ENCODE data around the gene HDAC7. TPM values are rescaled to one million over a fixed set of nuclear protein-coding genes. Genes with fewer than 3 reads are reported as not detected.
A peak's percentile ranks its signal among the peaks of the same experiment; 100 is the strongest.

HDAC7 gene
- 24.4 and 29.4 TPM in 2 replicates for total RNA-seq (2014; rRNA removed; shearing (Covaris generic))

DNA sequence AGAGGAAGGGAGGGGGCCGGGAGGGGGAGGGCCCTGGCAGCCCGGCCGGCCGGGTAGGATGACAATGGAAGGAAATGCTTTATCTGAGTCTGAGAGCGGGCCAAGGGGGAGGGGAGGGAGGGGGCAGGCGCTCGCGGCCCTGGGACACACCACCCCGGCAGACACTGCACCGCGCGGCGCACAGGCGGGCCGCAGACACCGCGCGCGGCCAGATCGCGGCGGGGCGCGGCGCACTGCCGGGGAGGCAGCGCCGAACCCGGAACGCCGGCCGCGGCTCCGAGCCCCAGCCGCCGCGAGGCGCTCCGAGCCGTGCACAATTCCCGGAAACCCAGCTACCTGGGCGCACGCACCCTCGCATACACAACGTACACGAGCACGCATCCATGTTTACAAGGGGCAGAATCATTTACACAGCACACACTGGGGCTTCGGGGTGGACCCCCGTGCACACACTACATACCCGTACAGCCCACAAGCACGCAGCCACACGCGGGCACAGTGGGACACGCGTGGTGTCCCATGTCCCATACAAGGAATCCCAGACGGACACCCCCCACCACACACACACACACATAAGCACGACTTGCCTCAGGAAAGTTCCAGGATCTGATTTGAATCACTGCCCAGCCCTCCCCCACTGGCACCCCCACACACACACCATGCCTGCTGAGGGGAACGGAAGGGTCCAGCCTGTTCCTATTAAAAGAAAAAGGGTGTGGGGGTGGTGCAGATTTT, at the start of gene HDAC7:
Gene HDAC7, minus strand, starts transcription at position 8 of the 735 bp plus-strand sequence. CDS start 118 bp downstream, outside the sequence.
- peak; percentile 66 for DNase-seq (ENCODE audit: low spot score)

DNA sequence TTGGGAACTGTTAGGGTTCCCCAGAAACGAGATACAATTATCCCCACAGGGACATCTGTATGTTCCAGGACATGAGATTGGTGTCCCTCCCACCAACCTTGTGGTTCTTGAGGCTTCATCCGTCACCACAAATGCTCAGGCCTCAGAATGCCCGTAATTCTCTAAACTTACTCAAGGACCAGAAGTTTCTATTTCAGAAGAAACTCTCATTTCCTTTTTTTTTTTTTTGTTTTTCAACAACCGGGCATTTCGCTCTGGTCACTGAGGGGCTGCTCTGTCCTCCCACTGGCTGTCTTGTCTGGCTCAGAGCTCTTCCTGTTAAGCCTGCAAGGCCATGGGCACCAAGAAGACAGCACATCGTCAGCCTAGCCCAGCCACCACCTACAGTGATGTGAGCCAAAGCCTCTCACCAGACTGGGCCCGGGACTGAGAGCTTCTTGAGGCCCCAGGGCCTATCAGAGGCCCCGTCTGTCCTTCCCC, 48.9 kb upstream of the HDAC7 start:
- DNase-seq (ENCODE audit: low spot score), result no peak

DNA sequence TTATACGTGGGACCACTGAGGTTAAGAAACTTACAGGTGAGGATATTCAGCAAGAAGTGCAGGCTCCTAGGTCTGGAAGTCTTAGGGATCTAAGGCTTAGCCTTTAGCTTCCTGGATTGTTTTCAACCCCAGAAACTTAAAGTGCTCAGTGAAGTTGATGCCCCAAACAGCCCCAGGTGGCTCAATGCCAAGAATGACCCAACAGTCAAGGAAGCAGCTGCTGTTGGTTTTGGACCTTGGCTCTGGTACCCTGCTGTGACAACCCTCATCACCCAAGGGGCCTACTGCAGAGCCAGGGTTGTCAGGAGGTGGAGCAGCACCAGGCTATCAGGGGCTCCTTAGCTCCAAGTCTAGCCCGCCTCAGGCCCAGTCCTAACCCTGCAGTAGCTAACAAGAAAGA, 48.3 kb upstream of the HDAC7 start:
- no peak for DNase-seq (ENCODE audit: low spot score)

DNA sequence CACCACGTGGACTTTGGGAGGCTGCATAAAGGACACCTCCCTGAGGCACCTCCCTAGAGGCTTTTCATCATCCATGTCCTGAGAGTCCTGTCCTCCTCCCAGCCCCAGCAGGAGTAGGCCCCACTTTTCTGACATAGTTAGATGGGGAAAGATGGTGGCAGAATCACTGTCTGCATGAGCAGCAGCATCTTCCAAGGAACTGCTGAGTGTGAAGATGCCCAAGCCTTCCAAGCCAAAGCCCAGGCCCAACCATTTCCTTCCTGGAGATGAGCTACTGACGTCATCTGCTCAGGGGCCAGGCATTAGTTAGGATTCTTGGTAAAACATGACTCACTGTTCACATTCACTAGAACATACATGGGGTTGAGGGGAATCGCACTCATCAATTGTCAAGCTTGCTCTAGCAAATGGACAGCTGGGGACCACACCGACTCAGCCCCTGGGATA, 47.8 kb upstream of the HDAC7 start:
- DNase-seq (ENCODE audit: low spot score), result peak; percentile 62

DNA sequence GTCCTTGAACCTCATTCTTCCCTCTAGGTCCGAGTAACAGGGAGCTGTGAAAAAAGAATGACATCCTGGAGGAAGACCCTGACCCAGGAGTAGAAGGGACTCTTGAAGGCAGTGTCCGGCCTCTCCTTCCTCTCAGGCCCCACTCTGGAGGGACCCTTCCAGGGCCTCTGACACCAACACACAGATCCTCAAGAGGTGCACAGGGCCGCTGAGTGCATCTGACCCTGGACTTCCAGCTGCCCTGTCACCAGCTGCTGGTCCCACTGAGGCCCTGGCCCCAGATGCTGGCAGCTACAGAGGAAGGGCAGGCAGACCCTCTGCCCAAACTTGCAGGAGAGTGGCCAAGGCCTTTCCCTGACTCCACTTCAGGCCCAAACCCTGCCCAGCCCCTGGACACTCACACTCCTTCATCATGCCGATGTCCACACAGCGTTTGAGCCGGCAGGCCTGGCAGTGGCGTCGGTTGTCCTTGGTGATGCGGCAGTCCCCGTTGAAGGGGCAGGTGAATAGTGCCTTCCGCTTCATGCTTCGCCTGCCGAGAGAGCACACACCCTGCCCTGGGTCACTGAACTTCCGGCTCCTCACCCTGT, 45.0 kb upstream of the HDAC7 start:
- DNase-seq (ENCODE audit: low spot score), result no peak

DNA sequence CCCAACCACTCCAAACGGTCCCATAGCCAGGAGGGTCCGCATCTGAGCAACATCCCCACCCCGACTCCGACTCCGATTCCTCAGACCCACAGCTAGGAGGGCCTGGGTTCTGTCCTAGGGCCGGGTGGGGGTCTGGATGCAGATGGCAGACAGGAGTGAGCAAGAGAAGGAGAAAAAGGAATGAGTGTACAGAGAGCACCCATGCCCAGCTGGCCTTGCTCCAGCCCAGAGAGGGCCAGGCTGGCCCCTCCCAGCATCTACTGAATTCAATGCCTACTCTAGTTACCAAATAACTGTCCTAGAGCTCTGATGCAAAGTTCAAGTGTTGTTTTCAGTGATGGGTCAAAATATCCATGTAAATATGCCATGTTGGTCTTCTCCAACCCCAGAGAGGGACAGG, 44.3 kb upstream of the HDAC7 start:
- no peak for DNase-seq (ENCODE audit: low spot score)

DNA sequence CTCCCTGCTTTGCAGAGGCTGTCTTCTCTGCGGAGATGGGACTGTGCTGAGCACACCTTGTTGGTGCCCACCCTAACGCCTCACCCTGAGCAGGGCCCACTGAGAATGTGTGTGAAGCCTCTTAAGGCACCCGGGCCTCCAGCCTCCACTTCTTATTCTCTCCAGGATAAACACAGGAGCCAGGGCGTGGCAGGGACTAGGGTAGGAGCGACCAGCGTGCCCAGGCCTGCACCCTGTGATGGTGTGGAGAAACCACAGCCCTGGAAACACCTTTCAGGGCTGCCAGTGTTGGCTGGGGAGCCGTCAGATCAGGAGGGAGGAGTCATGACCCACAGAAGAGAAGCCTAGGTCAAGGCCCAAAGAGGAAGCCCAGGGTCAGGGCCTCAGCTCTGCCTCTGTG, 43.8 kb upstream of the HDAC7 start:
- no peak for DNase-seq (ENCODE audit: low spot score)

DNA sequence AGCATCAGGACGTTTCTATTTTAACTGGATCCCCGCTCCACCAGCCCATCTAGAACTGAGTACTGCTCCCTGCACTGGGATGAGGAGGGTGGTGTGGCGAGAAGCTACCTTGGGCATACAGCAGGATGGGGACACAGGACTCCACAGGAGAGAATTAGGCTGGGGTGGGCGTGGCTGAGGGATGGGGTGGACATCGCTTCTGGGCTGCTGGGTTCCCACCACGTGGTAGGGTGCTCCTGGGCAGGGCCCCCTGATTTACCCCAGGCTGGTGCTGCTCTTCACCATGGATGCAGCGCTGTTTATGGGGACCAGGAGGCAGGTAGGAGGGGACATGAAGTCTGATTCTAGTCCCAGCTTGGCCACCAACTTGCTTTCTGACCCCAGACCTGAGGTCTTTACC, 43.2 kb upstream of the HDAC7 start:
- no peak for DNase-seq (ENCODE audit: low spot score)

DNA sequence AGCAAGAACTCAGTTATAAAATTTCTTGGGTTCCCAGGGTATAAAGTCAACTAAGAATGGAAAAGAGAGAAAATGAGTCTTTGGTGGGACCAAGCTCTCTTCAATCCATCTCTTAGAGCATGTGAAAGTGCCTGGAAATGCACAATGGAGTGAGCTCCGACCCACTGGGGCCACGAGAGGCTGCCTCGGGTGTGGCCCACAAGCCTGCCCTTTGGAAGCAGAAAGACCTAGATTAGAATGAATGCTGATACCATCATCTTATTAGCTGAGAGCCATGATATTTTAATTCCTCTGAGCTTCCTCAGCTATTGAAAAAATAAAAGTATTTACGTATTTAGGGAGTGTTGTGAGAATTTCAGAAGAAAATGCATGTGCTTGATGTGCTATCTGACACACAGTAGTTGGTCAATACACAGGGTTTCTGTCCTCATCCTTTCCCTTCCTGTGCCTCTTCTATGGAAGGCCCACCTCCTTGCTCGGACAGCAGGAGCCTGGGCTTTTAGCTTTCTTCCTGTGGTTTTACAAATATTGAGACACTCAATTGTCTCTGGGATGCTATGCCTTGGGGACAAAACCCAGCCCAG, 42.6 kb upstream of the HDAC7 start:
- no peak for DNase-seq (ENCODE audit: low spot score)

DNA sequence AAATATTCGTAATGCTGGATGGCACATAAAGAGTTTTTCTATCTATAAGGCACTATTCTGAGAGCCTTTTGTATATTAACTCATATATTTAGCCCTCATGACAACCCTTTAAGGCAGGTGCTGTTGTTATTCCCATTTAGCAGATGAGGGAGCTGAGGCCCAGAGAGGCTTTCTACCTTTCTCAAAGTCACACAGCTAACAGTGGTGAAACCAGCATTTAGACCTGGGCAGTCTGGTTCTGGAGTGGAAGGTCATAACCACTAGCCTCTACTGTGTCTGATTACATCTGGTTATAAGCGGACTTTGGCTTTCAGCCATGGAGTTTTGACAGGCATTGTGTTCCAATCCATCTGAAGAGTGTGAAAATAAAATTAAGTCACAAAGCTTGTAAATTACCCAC, 41.2 kb upstream of the HDAC7 start:
- no peak for DNase-seq (ENCODE audit: low spot score)

DNA sequence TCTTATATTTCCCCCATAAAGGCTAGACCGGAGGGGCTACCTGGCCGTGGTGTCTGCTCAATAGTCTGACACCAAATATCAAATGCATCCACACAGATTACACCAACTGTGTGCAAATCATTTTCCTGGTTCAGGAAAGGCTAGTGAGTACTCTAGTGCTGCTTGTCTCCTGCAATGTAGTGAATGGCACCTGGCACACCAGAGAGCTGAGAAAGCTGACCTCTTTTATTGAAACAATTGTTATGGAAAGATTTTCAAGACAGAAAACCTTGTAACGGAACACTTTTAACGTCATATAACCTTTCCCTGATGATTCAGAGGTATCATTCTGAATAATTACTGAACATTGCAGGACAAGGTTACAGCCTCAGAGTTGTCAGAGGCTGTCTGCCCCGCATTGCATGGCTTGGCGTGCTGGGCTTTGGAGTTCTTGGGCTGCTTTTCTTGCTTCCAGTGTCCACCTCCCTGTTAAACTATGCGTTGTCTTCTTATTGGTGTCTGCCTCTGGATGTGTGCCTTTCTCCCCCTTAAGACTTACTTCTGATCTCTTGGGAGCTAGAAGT, 40.7 kb upstream of the HDAC7 start:
- DNase-seq (ENCODE audit: low spot score), result no peak

DNA sequence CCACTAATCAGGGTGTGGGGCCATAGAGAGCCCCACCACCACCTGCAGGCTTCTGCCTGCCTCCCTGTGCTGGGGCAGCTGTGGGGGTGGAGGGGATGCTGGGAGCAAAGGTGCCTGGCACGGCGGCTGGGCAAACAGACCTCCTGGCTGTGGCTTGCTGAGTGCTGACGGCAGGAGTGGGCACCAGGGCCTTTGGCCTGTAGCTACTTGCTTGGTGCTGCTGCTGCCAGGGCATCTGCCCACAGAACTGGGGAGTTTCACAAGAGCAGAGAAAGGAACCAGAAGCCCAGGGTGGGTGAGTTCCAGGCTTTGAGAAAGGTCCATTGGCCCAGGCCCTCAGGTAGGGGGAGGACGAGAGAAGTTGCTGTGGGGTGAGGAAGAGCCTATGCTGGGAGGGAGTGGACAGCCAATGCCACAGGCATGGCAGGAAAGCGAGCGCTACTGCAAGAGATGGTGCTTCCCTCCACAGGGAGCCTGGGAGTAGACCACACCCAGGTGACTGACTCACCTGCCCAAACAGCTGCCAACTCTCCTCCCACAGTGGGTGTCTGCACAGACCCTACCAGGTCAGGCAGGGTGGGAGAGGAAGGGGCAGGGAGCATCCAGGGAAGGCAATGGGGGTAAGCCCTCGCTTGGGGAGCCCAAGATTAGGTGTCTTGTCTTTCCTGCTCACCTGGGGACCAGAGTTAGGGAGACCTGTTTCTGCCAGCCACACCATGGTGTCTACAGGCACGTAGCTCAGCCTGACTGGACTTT, 39.0 kb upstream of the HDAC7 start:
- DNase-seq (ENCODE audit: low spot score), result no peak

DNA sequence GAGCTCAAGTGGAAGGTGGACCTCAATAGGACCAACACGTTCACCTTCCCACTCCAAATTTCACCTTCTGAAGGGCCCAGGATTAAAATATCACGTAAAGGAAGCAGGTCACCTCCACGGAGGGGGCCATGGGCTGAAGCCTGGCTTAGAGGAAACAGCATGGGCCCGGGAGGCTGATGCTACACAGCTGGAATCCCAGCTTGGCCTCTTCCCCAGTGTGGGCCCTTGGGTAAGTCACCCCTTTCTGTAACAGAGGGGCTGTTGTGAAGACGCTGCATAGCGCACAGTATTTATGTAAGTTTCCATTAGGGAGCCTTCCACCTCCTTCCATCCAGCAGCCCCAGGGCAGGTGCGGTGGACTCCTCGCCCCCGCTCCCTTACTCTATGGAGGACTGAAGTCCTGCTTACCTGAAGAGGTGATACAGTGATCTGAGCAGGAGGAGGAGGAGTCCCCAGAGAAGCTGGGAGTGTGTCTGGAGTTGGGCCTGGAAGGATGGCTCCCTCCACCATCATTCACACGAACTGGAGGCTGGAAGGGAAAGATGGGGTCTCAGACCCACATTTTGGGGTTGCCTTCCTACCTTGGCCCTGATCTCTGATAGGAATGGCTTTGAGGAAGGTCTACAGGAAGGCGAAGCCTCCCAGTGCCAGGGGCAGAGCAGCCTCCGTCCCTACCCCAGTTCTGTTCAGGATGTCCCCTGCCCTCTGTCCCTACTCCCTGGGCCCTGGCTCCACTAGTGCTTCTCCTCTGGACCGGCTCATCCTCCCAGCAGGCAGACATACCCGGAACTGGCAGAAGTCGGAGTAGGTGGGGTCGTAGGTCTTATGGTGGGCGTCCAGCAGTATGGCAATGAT, 37.2 kb upstream of the HDAC7 start:
- no peak for DNase-seq (ENCODE audit: low spot score)

DNA sequence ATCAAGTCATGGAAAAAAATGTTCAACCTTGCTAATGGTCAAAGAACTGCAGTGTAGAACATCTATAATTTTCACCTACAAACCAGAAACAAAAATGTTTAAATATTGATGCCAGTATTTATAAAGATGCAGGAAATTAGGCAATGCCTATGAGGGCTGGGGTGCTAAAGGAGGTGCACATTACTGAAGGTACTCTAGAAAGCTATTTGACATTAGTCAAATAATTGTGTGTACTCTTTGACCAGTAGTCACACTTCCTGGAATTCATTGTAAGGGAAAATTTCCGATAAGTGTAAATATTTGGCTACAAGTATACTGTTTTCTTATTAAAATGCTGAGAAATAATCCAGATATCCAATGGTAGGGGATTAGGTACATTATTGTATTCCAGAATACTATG, 36.4 kb upstream of the HDAC7 start:
- no peak for DNase-seq (ENCODE audit: low spot score)

DNA sequence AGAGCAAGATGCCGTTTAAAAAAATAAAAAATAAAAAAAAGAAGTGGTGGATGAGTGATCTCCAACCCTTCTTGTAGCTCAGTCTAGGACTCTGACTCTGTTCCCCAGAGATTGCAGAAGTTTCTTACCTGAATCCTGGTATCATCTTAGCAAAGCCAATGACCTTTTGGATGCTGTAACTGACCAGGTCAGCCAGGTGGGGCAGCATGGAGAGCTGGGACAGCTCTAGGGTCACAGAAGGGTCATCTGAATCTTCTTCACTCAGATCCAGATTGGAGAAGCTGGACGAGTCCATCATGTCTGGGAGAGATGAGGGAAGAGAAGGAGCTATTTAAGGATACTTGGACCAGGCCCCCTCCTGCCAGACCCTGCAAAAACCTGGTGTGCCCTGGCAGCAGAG, 35.8 kb upstream of the HDAC7 start:
- no peak for DNase-seq (ENCODE audit: low spot score)

DNA sequence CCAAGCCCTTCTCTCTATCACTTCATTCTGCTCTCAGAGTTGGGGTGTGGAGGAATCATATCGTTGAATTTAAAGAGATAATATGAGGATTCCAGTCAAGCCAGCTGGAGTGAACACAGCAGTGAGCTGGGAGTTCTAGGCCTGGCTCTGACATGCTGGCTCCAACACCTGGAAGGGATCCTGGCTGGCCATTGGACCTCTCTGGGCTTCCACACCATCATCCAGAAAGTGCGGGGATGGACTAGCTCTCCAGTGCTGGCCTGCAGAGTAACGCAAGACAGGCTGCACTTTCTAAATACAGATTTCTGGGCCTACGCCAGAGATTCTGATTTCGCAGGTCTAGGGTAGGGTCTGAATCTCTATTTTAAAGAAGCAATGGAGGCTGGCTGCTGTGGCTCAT, 34.8 kb upstream of the HDAC7 start:
- DNase-seq (ENCODE audit: low spot score), result no peak

DNA sequence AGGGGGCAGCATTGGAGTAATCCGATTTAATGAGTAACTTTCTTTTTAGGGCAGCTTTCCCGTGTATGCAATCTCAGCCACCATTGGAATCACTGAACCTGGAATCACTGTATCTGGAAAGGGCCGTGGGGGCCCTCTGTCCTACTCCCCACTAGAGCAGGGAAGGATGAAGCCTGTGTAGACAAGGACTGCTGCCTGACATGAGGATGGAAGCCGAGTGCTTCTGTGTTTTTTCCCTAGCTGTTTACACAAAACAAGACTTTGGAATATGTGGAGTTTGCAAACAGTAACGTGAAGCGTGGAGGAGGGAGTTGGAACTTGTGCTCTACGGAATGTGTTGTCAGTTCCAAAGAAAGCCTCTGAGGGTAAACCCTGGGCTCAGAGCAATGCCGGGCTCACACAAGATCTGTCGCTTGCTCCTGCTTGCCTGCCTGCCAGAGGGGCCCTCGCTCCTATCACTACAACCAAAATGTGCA, 32.4 kb upstream of the HDAC7 start:
- no peak for DNase-seq (ENCODE audit: low spot score)

DNA sequence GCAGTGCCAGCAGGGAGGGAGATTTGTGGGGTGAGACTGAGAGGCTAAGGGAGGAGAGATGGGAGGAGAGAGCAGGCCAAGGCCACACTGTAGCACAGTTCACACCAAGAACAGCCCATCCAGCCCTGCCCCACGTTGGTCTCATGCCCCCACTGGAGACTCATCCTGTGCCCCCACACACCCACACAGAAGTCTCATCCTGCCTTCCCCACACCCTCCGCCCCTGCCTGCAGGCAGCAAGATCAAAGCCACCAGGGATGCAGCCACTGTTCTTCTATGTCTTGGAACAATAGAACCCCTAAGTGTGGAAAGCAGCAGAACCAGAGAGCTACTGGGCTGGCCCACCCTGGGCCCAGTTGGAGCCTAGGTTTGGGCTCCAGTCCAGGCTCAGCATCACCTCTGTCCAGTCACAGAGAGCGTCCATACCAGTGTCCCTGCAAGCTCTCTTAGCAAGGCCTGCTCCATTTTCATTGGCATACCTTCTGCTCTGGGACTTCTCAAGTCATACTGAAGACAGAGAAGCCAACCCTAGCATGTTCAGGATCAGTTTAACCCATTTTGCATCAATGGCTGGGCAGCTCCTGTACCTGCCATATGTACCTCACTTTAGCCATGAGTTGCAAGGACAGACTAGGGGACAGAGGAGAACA, 31.7 kb upstream of the HDAC7 start:
- DNase-seq (ENCODE audit: low spot score), result no peak

DNA sequence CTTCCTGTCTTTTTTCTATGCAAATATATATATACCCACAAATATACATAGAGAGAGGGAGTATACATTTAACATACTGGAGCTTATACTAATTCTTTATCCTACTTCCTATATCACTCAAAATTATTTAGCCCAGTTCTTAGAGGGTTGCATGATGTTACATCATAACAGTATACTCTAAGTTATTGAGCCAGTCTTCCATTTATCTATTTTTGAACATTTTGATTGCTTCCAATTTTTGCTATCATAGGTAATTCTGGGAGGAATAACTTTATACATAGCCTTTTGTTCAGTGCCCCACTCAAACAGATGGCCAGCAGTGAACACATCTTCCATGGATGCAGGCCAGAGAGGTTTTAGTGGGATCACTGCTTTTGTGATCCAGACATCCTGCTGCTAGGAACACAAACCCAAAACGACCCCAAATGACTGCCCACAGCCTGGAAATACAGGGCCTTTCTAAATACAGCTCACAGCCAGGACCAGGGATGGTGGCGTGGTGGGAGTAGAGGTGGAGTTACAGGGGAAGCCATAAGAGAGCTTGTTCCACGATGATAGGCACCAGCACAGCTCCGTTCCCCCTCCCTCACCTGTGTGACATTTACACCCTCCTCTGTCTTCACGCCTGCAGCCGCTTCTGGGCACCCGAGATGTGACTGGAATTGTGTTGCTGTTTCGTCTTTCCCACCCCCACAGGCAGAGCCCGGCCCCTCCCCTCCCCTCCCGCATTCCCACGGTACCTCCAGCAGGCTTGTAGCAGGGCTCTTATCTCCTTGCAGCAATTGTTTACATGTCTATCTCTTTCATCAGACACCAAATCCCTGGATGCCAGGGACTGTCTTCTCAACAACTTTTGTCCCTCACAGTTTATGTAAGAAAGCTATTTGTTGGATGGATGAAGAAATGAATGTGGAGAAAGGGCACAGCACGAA, 30.7 kb upstream of the HDAC7 start:
- no peak for DNase-seq (ENCODE audit: low spot score)
